Endothelial cell of umbilical vein (primary cell): ENCODE data around the gene SYTL3.

Experiments used
- EZH2 ChIP-seq: IDR thresholded peaks from 2 replicates; pipeline ENCODE4 v1.6.1; 2012; ENCODE audit warnings: borderline replicate concordance, low read depth, mild to moderate bottlenecking, moderate library complexity, low read length, inconsistent platforms; ENCODE audit not compliant: severe bottlenecking
- GATA2 ChIP-seq: IDR thresholded peaks from 2 replicates; pipeline ENCODE4 v1.7.0; 2011; ENCODE audit warnings: low read depth, mild to moderate bottlenecking, moderate library complexity, mixed read lengths, low read length; ENCODE audit not compliant: insufficient read length, insufficient read depth
- POLR2A ChIP-seq: IDR thresholded peaks from 2 replicates; pipeline ENCODE4 v1.6.1; 2012; ENCODE audit warnings: low read depth, mild to moderate bottlenecking, control low read depth, low read length
- POLR2AphosphoS5 ChIP-seq: IDR thresholded peaks from 2 replicates; pipeline ENCODE4 v1.6.1; 2012; ENCODE audit warnings: low read depth, mild to moderate bottlenecking, control low read depth, low read length, moderate library complexity; ENCODE audit not compliant: insufficient read depth
- TF ChIP-seq, protein P1 (sequence below), 2 donors: IDR thresholded peaks; 1 replicate in 1 of 2; 2 replicates in 1 of 2; pipeline ENCODE4 v1.5.1; 2011; ENCODE audit warnings: low read length in 2 of 2, mild to moderate bottlenecking in 2 of 2, moderate library complexity in 2 of 2, control low read depth in 1 of 2, inconsistent platforms in 1 of 2, low read depth in 1 of 2; ENCODE audit not compliant: insufficient read depth in 1 of 2; ENCODE audit errors: extremely low read depth in 1 of 2
- TF ChIP-seq, protein P2 (sequence below): IDR thresholded peaks from 2 replicates; pipeline ENCODE4 v1.6.1; 2011; ENCODE audit not compliant: insufficient read depth, insufficient read length

DNA sequence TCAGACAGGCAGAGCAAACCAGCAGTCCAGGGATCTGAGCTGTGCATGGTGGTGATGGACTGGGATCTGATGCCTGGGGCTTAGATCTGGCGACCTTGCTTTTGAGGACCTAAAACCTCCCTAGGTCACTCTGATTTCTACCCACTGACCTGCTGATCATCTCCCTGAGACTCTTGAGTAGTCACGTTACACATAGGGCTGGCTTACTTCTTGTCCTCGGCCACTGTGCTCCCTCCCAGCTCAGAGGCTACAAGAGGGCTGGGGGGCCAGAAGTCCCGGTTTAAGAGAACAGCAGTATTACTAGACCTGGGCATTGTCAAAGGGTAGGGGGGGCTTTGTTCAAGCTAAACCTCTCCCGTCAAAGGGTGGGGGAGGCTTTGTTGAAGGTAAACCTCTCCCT, 10.8 kb upstream of the SYTL3 start:
- TF ChIP-seq POLR2AphosphoS5 = no peak
- no peak for TF ChIP-seq POLR2A
- TF ChIP-seq, protein P1, sequence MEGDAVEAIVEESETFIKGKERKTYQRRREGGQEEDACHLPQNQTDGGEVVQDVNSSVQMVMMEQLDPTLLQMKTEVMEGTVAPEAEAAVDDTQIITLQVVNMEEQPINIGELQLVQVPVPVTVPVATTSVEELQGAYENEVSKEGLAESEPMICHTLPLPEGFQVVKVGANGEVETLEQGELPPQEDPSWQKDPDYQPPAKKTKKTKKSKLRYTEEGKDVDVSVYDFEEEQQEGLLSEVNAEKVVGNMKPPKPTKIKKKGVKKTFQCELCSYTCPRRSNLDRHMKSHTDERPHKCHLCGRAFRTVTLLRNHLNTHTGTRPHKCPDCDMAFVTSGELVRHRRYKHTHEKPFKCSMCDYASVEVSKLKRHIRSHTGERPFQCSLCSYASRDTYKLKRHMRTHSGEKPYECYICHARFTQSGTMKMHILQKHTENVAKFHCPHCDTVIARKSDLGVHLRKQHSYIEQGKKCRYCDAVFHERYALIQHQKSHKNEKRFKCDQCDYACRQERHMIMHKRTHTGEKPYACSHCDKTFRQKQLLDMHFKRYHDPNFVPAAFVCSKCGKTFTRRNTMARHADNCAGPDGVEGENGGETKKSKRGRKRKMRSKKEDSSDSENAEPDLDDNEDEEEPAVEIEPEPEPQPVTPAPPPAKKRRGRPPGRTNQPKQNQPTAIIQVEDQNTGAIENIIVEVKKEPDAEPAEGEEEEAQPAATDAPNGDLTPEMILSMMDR (IDR thresholded peaks at IDR 0.05; ENCODE audit: extremely low read depth in 1 of 2, insufficient read depth in 1 of 2, low read depth in 1 of 2, low read length in 2 of 2) = no peak
- TF ChIP-seq, protein P2, sequence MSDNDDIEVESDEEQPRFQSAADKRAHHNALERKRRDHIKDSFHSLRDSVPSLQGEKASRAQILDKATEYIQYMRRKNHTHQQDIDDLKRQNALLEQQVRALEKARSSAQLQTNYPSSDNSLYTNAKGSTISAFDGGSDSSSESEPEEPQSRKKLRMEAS = no peak
- no peak for TF ChIP-seq EZH2
- TF ChIP-seq GATA2 = no peak
